RWPE2 (cell line): ENCODE data around the gene CIP2A.

Experiments
- ATAC-seq: fragments of 200-7000 bp; cut with Tn5 transposase; 3 replicates; pipeline ENCODE4 v1.9.1; 2021; ENCODE audit warnings: low read depth
- DNase-seq: peaks from one replicate; pipeline ENCODE4 v3.0.0-alpha.2; 2020; ENCODE audit warnings: low spot score
- H3K27ac ChIP-seq: fragments of 450-650 bp; 2 replicates; pipeline ENCODE4 v1.5.1; 2017; ENCODE audit warnings: mild to moderate bottlenecking; ENCODE audit not compliant: poor library complexity, severe bottlenecking
- H3K27me3 ChIP-seq: fragments of 250-450 bp; sonication (Bioruptor Pico); 2 replicates; pipeline ENCODE4 v1.5.1; 2021; ENCODE audit warnings: mild to moderate bottlenecking, moderate library complexity; ENCODE audit not compliant: insufficient read depth, poor library complexity, severe bottlenecking
- H3K36me3 ChIP-seq: fragments of 250-450 bp; sonication (Bioruptor Pico); 2 replicates; pipeline ENCODE4 v1.5.1; 2020; ENCODE audit warnings: low read depth, mild to moderate bottlenecking, moderate library complexity
- H3K4me1 ChIP-seq: fragments of 250-450 bp; sonication (Bioruptor Pico); 2 replicates; pipeline ENCODE4 v1.5.1; 2021; ENCODE audit warnings: mild to moderate bottlenecking, moderate library complexity; ENCODE audit not compliant: insufficient read depth, poor library complexity, severe bottlenecking
- H3K4me3 ChIP-seq: fragments of 250-450 bp; sonication (Bioruptor Pico); 2 replicates; pipeline ENCODE4 v1.5.1; 2021; ENCODE audit warnings: mild to moderate bottlenecking, moderate library complexity; ENCODE audit not compliant: severe bottlenecking
- H3K9me3 ChIP-seq: fragments of 250-450 bp; sonication (Bioruptor Pico); 2 replicates; pipeline ENCODE4 v1.5.1; 2021; ENCODE audit warnings: mild to moderate bottlenecking, moderate library complexity; ENCODE audit not compliant: severe bottlenecking
- TF ChIP-seq, protein P1 (sequence below): fragments of 450-650 bp; IDR thresholded peaks from one replicate; pipeline ENCODE4 v1.5.1; 2017; ENCODE audit warnings: mild to moderate bottlenecking, moderate library complexity; ENCODE audit not compliant: poor library complexity, severe bottlenecking

CIP2A gene

DNA sequence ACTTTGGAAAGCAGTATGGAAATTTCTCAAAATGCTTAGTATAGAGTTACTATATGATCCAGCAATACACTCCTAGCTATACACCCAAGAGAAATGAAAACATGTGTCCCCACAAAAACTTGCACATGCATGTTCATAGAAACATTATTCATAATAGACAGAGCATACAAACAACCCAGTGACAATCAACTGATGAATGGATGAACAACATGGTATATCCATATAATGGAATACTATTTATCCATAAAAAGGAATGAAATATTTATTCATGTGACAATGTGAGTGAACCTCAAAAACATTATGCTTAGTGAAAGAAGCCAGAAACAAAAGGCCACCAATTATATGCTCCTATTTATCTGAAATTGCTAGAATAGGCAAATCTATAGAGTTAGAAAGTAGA, 85.5 kb downstream of the CIP2A start:
- TF ChIP-seq, protein P1, sequence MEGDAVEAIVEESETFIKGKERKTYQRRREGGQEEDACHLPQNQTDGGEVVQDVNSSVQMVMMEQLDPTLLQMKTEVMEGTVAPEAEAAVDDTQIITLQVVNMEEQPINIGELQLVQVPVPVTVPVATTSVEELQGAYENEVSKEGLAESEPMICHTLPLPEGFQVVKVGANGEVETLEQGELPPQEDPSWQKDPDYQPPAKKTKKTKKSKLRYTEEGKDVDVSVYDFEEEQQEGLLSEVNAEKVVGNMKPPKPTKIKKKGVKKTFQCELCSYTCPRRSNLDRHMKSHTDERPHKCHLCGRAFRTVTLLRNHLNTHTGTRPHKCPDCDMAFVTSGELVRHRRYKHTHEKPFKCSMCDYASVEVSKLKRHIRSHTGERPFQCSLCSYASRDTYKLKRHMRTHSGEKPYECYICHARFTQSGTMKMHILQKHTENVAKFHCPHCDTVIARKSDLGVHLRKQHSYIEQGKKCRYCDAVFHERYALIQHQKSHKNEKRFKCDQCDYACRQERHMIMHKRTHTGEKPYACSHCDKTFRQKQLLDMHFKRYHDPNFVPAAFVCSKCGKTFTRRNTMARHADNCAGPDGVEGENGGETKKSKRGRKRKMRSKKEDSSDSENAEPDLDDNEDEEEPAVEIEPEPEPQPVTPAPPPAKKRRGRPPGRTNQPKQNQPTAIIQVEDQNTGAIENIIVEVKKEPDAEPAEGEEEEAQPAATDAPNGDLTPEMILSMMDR = no peak
- no peak overlapping the region for H3K4me3 ChIP-seq
- no peak for DNase-seq
- H3K9me3 ChIP-seq = no peaks in the 10 kb centered on the region
- H3K27ac ChIP-seq = no peak overlapping the region
- ATAC-seq = no peak
- H3K36me3 ChIP-seq = no peaks in the 10 kb centered on the region
- no peaks in the 10 kb centered on the region for H3K27me3 ChIP-seq
- H3K4me1 ChIP-seq = no peaks in the 10 kb centered on the region

DNA sequence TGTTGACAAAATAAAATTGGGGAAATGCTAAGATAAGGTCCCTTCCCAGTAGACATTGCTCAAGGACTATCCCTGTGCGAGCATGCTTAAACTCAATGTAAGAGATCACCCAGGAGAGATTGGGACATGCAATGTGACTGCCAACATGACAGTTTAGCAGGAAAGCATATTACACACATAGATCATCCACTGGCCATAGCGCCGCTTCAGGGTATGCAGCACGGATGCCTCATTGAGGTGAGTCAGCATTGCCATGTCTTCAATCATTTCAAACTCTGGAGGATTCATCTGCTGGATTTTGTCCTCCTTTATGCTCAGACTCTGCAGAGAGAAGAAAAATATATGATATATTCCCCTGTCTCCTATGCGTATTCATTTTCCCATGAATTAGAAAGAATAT, 87.7 kb downstream of the CIP2A start:
- H3K4me1 ChIP-seq = no peaks in the 10 kb centered on the region
- TF ChIP-seq, protein P1 = no peak
- H3K27ac ChIP-seq = no peak overlapping the region
- H3K27me3 ChIP-seq = no peaks in the 10 kb centered on the region
- DNase-seq (no peak), ATAC-seq (no peak)
- no peaks in the 10 kb centered on the region for H3K9me3 ChIP-seq
- no peak overlapping the region for H3K4me3 ChIP-seq
- no peaks in the 10 kb centered on the region for H3K36me3 ChIP-seq

DNA sequence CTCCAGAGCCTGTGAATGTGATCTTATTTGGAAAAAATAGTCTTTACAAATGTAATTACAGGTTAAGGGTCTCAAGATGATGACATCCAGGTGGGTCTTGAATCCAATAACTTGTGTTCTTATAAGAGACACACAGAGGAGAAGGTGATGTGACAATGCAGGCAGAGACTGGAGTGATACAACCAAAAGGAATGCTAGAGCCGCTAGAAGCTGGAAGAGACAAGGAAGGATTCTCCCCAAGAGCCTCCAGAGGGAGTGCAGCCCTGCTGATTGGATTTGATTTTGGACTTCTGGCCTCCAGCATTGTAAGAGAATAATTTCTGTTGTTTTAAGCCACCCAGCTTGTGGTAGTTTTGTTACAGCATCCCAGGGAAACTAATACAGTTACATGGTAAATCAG, 88.5 kb downstream of the CIP2A start:
- Histone ChIP-seq H3K4me3 (no peak overlapping the region), H3K4me1 (no peaks in the 10 kb centered on the region), H3K36me3 (no peaks in the 10 kb centered on the region), H3K27ac (no peak overlapping the region), H3K9me3 (no peaks in the 10 kb centered on the region), H3K27me3 (no peaks in the 10 kb centered on the region)
- TF ChIP-seq, protein P1 = no peak
- DNase-seq (no peak), ATAC-seq (peak; percentile 40; the same call in 1 of the 3 replicates)
